H1 (cell line): ENCODE results near the gene MTHFS. TPM values are rescaled to one million over a fixed set of nuclear protein-coding genes. Genes with fewer than 3 reads are reported as not detected.

Experiments
- ASH2L ChIP-seq: fragments of 200-600, 300-600 bp; sonication (generic); IDR thresholded peaks from one replicate; pipeline ENCODE4 v1.7.1; 2017; ENCODE audit warnings: low read length
- ATF2 ChIP-seq: IDR thresholded peaks from 2 replicates; pipeline ENCODE4 v1.6.1; 2012; ENCODE audit warnings: low read length, inconsistent platforms
- ATF3 ChIP-seq: IDR thresholded peaks from 2 replicates; pipeline ENCODE4 v1.6.1; 2011; ENCODE audit warnings: low read depth, mild to moderate bottlenecking, low read length; ENCODE audit not compliant: insufficient read depth
- BACH1 ChIP-seq: IDR thresholded peaks from 2 replicates; pipeline ENCODE4 v1.6.1; 2012; ENCODE audit warnings: low read length, improper control_type of control experiment
- BCL11A ChIP-seq, 2 experiments: IDR thresholded peaks; one replicate each; pipeline ENCODE4 v1.6.1; 2011; ENCODE audit warnings: low read depth in 2 of 2, low read length in 2 of 2, mild to moderate bottlenecking in 2 of 2
- CHD7 ChIP-seq: fragments of 300-600 bp; sonication (generic); IDR thresholded peaks from 2 replicates; pipeline ENCODE4 v1.7.1; 2012; ENCODE audit warnings: low read length, moderate library complexity, mild to moderate bottlenecking, inconsistent platforms; ENCODE audit not compliant: insufficient replicate concordance
- RNF2 ChIP-seq: fragments of 200-900, 300-1000 bp; sonication (generic); IDR thresholded peaks from 2 replicates; pipeline ENCODE4 v1.7.1; 2016; ENCODE audit warnings: borderline replicate concordance, low read depth, mild to moderate bottlenecking, antibody characterized with exemption, low read length; ENCODE audit not compliant: poor library complexity, severe bottlenecking; ENCODE audit errors: missing control alignments
- SAP30 ChIP-seq: fragments of 300-600 bp; sonication (generic); IDR thresholded peaks from 2 replicates; pipeline ENCODE4 v1.7.1; 2012; ENCODE audit warnings: low read length, moderate library complexity, mild to moderate bottlenecking, inconsistent platforms; ENCODE audit not compliant: insufficient read depth, insufficient replicate concordance
- YY1 ChIP-seq: IDR thresholded peaks from 2 replicates; pipeline ENCODE4 v1.6.1; 2011; ENCODE audit warnings: low read depth, mild to moderate bottlenecking, low read length
- polyA plus RNA-seq, 7 experiments: library from polyadenylated mRNA; depleted of rRNA in 3 of 7; stranded (reverse) in 5 of 7; unstranded in 2 of 7; fragments of >200 nt in 5 of 7; fragments of 200-250 nt in 2 of 7; gene quantifications; 1 replicate in 5 of 7; 2 replicates in 1 of 7; 4 replicates in 1 of 7; pipeline versions ENCODE4 v1.2.1 to v1.2.3, GENCODE V29; 2011 to 2013; ENCODE audit warnings: missing spikeins in 2 of 7, mixed read lengths in 2 of 7
- total RNA-seq: library from RNA; stranded (reverse); fragmentation: NEBNext Ultra II Directional; extraction: Animal tissue kit (Norgen Biotek cat#: 25700); gene quantifications from 2 replicates; pipeline ENCODE4 v1.2.1, GENCODE V29; 2021

MTHFS gene
- total and polyA plus RNA-seq, 2 of the 8 experiments (the other 6 are each of a cell fraction or from before 2014, with no cell fraction given): 27.3 to 37.2 TPM

DNA sequence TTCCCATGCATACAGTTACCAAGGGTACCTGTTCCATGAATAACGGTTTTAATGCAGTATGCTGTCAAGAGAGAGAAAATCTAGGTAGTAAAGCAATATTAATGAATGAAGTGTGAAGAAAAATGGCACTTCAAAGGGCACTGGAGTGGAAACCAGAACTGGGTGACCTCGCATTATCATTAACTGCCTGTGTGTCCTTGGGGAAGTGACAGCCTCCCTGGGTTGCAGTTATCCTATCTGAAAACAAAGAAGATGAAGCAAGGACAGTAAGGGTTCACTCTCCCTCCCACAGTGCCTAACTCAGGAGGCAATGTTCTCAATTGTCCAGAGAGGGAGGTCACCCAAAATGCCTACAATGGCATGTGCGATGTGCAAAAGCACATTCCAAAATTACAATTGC is 15.1 kb downstream of the MTHFS start (continued):
- TF ChIP-seq CHD7: no peak
- no peak for TF ChIP-seq SAP30
- no peak for TF ChIP-seq ATF2
- no peak for TF ChIP-seq BACH1
- TF ChIP-seq RNF2: no peak
- no peak for TF ChIP-seq YY1
- no peak for TF ChIP-seq ATF3
- TF ChIP-seq BCL11A (IDR thresholded peaks at IDR 0.05; ENCODE audit: low read depth in 2 of 2, low read length in 2 of 2): no peak
- TF ChIP-seq ASH2L: no peak
